Measurements from ENCODE around the gene LAD1. TPM values are rescaled to one million over a fixed set of nuclear protein-coding genes. Genes with fewer than 3 reads are reported as not detected.

The LAD1 gene
- total RNA-seq, 1 experiment from 2014 or later, result 30.1 TPM

- no peak overlapping the region for H4K5ac ChIP-seq (ENCODE audit: insufficient read length, low read depth, low read length)
- no peak overlapping the region for H2AK5ac ChIP-seq (ENCODE audit: insufficient read length, low read length)
- peak overlapping the region; percentile 66 for H3K14ac ChIP-seq (ENCODE audit: insufficient read depth, low read length)
- no peak overlapping the region for H2AFZ ChIP-seq (ENCODE audit: low read length)
- H4K8ac ChIP-seq (replicated peaks; ENCODE audit: insufficient read length, low read depth, low read length), result no peak overlapping the region
- Mint-ChIP-seq H3K27me3 (ENCODE audit: low read depth) (no peaks in the 10 kb centered on the region; the same call in none of the 2 replicates), H3K36me3 (ENCODE audit: insufficient read depth in 1 of 3, low read depth in 3 of 3) (no peaks in the 10 kb centered on the region), H3K4me3 (no peak overlapping the region), H3K27ac (peak overlapping the region in 2 of 3 experiments; percentile 35 to 55; a peak in 3 of 7 replicates), H3K9me3 (peaks cover 0 to 5% of the 10 kb centered on the region in 2 experiments; a peak in 2 of 5 replicates), H3K4me1 (peaks cover 13 to 23% of the 10 kb centered on the region in 2 experiments)
- H2BK12ac ChIP-seq (ENCODE audit: insufficient read length, low read depth, low read length), result no peak overlapping the region
- H3K56ac ChIP-seq (ENCODE audit: insufficient read length, low read depth, low read length), result no peak overlapping the region
- no peak overlapping the region for H3K9ac ChIP-seq (ENCODE audit: extremely low read depth, insufficient read length, low read length)
- H3K23me2 ChIP-seq (ENCODE audit: insufficient read length, low read depth, low read length, poor library complexity, severe bottlenecking), result no peaks in the 10 kb centered on the region
- H3K18ac ChIP-seq (ENCODE audit: insufficient read length, low read depth, low read length), result peak overlapping the region; percentile 10
- H2BK15ac ChIP-seq (ENCODE audit: low read depth, low read length), result no peak overlapping the region
- no peak for TF ChIP-seq CTCF (conservative IDR thresholded peaks at IDR 0.05)
- H2BK120ac ChIP-seq (ENCODE audit: low read depth, low read length, poor library complexity, severe bottlenecking), result no peak overlapping the region
- H3K79me1 ChIP-seq (ENCODE audit: insufficient read depth, low read depth, low read length, poor library complexity, severe bottlenecking), result no peaks in the 10 kb centered on the region
- H3K4me1 ChIP-seq (ENCODE audit: insufficient read depth, low read length), result no peaks in the 10 kb centered on the region
- no peaks in the 10 kb centered on the region for H3K27me3 ChIP-seq (ENCODE audit: insufficient read depth, low read length)
- no peak overlapping the region for H4K91ac ChIP-seq (ENCODE audit: insufficient read length, low read depth, low read length)
- no peak overlapping the region for H3K27ac ChIP-seq (ENCODE audit: insufficient read length, low read depth, low read length)
- H2BK5ac ChIP-seq (ENCODE audit: insufficient read length, low read length), result no peak overlapping the region
- H3K4me2 ChIP-seq (ENCODE audit: insufficient read depth, insufficient read length, low read length), result no peak overlapping the region
- no peak for DNase-seq
- no peak overlapping the region for H3K4ac ChIP-seq (ENCODE audit: low read depth, low read length)
- no peak overlapping the region for H3T11ph ChIP-seq (ENCODE audit: low read length)
- no peaks in the 10 kb centered on the region for H4K20me1 ChIP-seq (ENCODE audit: control insufficient read depth, insufficient read depth, insufficient read length)
- no peaks in the 10 kb centered on the region for H3K79me2 ChIP-seq (ENCODE audit: insufficient read depth, low read length)
- no peaks in the 10 kb centered on the region for H3K9me3 ChIP-seq (ENCODE audit: control insufficient read depth, low read depth, low read length)
- no CpG with 5 or more reads among the region's 8 CpGs for WGBS (ENCODE audit: extremely low coverage, insufficient read length, low lambda C conversion rate)
- H3K23ac ChIP-seq (ENCODE audit: insufficient read length, low read depth, low read length), result no peak overlapping the region
- no peak overlapping the region for H2BK20ac ChIP-seq (ENCODE audit: low read depth, low read length, poor library complexity, severe bottlenecking)
Observed at GRCh38 chr1:201421041-201421440, 21.9 kb upstream of the LAD1 start.
